GM10847 (cell line): ENCODE results near the gene RHBDF2.

Source experiments
- POLR2A ChIP-seq: IDR thresholded peaks from 2 replicates; pipeline ENCODE4 v1.6.1; 2011; ENCODE audit not compliant: insufficient read length; ENCODE audit errors: extremely low read depth

RHBDF2 gene

DNA sequence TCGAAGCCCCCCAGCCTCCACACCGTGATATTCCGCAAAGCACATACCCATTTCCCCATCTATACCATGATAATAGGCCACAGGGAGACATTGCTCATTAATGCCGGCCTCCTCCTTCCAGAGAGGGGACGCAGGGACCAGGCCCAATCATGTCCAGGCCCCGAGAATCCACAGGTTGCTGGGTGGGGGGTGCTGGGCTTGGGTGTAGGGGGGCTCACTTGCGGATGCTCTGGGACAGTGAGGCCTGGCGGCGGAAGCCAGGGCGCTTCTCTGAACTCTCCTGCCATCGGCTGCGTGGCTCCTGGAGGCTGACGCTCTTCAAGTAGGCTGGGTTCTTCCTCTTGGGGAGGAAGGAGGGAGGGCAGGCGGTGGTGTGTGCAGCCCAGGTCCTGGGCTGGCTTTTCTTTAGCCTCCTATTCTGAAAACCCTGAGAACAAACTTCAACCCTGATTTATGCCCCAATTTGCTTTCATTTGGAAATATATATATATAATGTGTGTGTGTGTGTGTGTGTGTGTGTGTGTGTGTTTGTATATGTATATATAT lies 21.6 kb downstream of the RHBDF2 start:
- no peak for TF ChIP-seq POLR2A

DNA sequence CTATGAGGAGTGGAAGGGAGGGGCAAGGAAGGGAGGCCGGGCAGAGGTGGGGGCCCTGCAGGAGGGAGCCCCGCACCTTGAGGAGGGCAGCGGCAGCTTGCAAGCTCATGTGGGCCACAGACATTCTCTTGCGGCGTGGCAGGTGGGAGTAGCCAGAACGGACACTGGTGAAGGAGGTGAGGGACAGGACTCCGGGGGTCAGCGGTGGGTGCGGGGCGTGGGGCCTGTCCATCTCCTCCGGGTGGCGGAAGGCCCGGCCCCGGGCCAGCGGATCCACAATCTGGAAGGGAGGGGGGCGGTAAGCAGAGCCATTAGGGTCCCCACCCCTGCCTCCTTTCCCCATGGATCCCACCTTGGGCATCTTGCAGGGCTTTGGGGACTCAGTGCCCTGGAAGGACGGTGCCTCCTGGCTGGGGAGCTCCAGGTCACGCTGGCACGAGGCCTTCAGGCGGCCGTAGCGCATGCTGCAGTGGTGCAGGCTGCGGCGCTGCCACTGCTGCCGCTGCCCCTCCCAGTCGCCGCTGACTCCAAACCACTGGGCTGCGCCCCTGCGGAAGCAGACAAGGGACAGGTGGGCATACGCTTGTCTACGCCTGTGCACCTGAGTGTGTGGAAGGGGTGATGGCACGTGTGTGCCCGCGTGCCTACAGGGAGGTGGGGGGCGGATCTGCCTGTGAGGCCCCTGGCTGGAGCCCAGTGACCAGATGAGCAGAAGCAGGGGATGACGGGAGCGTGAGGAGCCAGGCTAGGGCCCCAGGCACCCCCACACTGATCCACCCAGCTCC lies 22.3 kb downstream of the RHBDF2 start:
- no peak for TF ChIP-seq POLR2A

DNA sequence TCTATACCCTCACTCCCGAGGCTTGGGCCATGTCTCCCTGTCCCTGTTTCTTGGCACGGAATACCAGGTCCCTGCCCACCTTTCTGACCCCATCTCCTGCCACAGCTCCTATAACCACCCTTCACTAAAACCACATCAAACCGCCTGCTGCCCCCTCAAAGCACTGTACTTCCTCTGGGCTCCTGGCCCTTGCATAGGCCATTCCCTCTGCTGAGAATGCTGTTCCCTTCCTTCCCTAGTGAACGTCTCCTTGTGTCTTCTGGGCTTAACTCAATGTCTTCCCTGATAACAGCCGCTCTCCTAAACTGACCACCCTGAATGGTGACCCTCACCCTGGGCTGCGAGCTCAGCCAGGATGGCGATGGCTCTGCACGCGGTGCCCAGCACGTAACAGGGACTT lies 23.1 kb downstream of the RHBDF2 start:
- TF ChIP-seq POLR2A, result no peak

DNA sequence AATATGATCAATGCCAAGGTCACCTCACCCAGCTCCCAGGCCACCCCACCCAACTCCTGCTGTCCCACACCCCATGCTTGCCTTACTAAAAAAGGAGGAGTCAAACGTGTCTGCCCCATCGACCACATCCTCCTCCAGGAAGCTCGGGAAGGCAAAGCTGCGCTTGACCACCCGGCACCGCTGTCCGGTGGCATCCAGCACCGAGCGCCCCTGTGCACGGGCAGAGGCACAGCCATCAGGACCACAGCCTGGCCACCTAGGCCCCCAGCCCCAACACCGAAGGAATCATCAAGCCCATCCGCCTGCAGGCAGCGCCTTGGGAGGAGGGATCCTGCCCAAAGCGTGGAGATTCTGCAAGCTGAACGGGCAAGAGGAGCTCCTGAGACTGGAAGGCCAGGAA lies 23.6 kb downstream of the RHBDF2 start:
- no peak for TF ChIP-seq POLR2A

DNA sequence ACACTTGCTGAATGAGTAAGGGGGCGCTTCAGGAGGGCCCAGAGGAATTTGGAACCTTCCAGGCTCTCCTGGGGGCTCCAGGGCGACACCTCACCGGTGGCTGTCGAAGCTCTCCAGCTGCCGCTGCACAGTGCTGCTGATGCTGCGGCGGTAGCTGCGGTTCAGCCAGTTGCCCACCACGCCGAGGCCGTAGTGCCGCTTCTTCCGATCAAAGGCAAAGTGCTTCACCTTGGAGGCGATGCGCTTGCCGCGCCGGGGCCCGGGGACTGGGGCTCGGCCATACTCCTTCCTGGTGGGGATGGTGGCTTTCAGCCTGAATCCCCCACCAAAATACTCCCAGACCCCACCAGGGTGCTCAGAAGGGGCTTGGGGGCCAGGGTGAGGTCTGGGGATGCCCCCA lies 24.5 kb downstream of the RHBDF2 start:
- no peak for TF ChIP-seq POLR2A

DNA sequence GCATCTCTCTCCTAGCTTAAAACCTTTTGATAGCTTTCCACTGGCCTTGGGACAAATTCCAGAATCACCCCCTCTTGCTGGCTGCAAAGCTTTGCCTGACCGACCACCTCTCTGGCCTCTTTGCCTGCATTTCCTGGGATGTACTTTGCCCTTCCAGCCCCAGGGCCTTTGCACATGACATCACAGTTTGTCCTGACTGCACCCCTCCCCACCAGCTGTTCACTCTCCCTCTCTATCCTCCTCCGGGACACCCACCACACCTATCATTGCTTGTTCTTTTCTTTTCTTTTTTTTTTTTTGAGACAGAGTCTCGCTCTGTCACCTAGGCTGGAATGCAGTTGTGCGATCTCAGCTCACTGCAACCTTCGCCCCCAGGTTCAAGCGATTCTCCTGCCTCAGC lies 25.9 kb downstream of the RHBDF2 start:
- TF ChIP-seq POLR2A, result no peak

DNA sequence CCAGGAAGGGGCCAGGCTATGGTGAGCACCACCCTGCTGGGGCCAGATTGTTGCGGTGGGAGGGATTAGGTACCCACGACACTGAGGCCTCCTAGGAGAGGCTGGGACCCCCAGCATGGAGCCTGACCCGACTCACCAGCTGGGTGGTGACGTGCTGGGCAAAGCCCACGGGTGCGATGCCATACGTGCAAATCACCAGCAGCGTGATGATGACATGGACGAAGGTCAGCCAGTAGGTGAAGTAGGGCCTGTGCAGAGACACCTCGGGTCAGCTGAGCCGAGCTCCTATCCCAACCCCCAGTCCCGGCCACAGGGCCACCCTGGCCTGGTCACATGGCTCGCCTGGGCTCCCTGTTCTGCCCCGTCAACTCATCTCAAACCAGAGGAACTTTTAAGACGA lies 26.3 kb downstream of the RHBDF2 start:
- TF ChIP-seq POLR2A, result no peak

DNA sequence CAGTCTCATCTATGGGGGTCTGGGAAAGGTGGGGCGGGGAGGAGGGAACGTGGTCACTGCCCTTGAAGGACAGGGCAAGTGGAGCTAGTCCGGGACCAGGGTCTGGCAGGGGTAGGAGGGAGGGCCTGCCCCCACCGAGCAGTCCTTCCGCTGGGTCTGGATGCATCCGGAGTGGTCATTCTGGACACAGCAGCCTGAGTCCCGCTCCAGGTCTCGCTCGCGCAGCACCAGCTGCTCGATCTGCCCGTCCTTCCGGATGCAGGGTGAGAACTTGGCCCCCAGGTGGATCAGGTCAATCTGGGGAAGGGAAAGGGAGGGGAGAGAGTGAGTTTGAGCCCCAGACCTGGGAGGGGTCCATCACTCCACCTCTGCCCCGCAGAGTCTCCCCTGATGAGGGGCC lies 27.0 kb downstream of the RHBDF2 start:
- TF ChIP-seq POLR2A, result no peak

DNA sequence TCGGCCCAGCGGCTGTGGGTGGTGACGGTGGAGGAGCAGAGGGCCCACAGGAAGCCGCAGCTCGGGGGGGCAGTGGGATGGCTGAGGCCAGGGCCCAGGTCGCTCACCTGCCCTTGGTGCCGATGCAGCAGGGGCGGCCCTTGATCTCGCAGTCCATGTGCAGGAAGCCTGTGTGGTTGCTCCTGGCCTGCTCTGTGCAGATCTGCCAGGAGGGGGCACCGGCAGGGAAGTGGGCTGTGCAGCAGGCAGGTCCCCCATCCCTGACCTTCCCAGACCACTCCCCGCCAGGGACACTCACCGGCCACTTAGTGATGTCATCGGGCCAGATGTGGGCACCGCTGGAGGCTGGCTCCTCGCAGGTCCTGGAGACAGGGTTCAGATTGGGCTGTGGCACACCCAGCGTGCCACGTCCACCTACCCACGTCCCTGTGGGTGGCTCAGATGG lies 27.7 kb downstream of the RHBDF2 start:
- TF ChIP-seq POLR2A, result no peak

DNA sequence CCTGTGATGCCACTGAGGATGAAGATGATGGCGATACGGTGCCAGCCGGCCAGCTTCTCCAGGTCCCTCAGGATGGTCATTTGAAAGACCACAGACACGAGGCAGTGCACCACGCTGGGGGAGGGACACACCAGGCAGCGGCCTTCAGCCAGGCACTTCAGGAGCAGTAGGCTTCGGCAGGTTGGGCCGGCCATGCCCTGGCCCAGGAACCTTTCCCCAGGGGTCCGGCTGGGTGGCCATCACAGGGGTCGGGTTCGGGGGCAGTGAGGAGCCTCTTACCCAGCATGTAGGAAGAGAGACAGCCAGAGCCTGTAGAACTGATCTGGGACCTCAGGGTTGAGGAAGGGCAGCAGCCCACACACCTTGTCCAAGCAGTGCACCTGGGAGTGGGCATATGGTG lies 28.5 kb downstream of the RHBDF2 start:
- TF ChIP-seq POLR2A, result no peak

DNA sequence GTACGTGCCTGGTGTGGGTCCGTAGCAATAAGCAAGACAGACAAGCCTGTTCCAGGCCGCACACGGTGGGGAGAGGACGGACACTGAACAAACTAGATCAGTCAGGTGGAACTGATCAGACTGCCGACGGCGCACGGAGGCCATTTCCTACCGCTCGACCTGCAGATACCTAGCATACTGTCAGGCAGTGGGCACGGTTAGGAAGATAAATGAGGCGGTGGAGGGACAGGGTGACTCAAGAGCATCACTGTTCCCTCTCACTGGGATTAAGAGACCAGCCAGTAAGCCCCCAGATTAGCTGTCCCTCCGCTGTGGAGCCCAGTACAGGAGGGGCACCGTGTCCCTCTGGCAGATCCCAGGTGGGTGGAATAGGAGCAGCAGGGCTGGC lies 29.0 kb downstream of the RHBDF2 start:
- no peak for TF ChIP-seq POLR2A

DNA sequence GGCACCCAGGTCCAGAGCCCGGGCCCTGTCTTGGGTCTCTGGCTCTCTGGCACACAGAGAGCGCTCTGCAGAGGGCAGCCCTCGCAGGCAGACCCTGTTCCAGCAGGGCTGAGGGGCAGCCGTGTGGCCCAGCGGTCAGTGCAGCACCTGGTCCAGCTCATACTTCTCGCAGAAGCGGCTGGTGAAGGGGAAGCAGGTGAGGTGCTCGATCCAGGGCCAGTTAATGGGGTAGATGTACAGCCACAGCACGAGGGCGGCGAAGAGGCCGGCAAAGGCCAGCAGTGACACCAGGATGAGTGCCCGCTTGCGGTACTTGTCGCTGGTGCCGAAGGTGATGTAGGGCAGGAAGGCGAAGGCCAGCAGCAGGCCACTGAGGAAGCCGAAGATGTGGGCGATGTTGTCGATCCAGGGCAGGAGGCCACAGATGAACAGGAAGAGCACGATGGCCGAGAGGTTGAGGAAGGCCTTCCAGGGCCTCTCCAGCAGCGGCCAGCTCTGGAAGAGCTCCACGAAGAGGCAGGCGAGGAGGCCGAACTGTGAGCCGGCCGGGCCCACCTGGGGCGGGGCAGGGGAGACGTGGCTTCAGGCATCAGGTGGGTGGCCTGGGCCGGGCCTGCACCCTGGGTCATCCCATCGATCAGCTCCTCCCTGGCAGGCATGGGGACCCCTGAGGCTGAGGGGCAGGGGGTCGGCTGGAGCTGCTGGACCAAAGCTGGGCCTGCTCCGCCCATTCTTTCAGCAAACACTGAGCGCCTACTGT lies 29.5 kb downstream of the RHBDF2 start:
- TF ChIP-seq POLR2A, result no peak

DNA sequence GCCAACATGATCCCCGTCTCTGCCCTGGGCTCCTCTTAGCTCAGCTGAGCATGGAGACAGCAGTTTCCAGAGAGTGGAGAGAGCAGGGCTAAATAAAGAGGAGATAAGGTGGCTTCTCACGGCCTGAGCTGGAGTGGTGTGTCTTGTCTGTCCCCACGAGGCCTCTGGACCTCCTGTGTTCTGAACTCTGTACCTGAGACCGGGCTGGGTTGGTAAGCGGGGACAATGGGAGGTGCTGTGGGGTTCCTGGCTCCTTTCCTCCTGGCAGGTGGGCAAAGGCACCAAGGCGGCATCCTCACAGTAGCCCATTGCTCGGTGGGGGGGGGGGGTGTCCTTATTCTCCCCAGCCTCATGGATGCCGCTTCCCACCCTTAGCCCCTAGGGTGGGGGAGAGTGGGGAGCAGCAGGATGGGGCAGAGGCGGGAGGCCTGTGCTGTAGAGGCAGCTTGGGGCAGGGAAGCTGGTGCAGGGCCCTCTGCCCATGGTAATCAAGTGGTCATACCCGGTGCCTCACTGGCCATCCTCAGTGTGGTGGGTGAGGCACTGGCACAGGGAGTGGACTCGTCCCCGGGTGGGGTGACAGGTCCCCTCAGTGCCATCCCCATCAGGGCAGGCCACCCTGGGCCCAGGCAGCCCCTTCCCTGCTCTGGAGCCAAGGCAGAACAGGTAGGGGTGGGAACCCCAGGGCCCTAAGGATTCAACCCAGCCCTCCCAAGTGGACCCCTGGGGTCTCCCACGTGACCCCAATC lies 31.1 kb downstream of the RHBDF2 start:
- TF ChIP-seq POLR2A, result no peak

DNA sequence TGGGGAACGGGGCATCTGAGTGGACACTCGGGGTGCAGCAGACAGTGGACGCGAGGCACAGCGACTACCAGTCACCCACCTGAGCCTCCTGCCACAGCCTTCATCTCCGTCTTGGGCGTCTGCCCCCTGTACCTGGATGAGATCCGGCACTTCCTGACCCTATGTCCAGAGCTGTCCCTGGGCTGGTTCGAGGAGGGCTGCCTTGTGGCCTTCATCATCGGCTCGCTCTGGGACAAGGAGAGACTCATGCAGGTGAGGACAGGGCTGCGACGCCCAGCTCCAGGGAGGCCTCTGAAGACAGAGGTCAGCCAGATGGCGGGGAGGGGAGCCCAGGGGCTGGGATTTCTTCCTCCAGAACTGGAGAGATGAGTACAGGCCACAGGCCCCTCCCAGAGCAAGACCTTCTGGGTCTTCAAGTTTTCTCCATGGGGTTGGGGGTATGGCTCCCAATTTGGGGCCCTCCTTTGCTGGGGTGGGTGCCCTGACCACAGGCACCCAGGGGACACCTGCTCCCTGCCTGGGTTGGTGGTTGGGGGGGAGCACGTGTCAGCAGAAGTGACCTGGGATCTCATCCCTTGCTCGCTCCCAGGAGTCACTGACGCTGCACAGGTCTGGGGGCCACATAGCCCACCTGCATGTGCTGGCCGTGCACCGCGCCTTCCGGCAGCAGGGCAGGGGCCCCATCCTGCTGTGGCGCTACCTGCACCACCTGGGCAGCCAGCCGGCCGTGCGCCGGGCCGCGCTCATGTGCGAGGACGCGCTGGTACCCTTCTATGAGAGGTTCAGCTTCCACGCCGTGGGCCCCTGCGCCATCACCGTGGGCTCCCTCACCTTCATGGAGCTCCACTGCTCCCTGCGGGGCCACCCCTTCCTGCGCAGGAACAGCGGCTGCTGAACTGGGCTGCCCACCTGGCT lies 31.9 kb downstream of the RHBDF2 start:
- no peak for TF ChIP-seq POLR2A

DNA sequence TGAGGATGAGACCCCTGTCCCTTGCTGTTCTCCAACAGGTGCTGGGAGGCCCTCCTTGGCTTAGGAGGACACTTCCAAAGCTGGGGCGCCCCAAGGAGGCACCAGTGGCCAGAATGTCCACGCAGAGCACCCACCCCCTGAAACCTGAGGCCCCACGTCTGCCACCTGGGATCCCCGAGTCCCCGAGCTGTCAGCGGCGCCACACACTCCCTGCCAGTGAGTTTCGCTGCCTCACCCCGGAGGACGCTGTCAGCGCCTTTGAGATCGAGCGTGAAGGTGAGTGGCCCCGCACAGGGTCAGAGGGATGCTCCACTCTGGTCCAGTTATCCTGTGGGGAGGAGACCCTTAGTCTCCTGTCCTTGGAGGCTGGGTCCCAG lies 32.6 kb downstream of the RHBDF2 start:
- no peak for TF ChIP-seq POLR2A
